Measurements from ENCODE around the gene TARDBP.
"Not testable (repeated sequence)": the region's sequence is repeated elsewhere in the genome, so short reads cannot be mapped to it uniquely, and the experiment has no call there.

TARDBP gene

DNA sequence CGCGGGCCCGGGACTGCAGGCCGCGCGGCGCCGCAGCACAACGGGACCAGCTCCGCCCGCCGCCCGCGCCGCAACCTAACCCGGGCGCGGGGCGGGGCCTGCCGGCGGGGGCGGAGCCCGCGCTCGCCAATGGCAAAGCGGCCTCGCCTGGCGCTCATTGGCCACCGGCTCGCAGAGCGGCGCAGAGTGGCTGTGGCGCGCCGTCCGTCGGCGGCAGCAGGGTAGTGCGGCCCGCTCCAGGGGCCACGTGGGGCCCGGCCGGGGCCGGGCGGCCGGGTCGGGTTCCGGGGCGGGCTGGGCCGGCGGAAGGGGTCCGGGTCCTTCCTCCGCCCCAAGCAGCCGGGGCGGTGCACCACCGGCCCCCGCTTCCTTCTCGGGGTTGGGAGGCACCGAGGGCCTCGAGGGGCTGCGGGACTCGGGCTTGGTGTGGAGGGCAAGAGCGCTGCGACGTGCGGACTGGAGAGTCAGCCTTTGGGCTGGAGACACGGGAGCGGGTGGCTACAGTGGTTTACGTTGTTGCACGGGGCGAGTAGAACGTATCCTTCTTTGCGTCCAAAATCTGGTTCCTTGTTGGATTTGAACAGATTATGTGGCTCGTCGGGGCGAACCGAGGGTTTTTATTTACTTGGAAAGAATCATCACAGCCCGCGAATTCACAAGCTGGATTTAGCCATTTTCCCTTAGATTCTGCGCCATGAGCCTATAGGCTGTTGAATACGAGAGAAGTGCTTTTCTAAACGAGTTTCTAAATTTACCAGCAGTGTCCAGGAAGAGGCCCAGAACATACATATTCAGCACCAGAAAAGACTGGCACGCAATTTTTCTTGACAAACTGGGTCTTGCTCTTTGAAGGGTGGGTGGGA, 47.7 kb downstream of the TARDBP start, which contains the start of gene SRM:
Gene SRM, minus strand, starts transcription at position 51 of the 863 bp plus-strand sequence. CDS start 75 bp downstream, outside the sequence.
- DNase-seq (ENCODE audit: low spot score) = peak; percentile 90

DNA sequence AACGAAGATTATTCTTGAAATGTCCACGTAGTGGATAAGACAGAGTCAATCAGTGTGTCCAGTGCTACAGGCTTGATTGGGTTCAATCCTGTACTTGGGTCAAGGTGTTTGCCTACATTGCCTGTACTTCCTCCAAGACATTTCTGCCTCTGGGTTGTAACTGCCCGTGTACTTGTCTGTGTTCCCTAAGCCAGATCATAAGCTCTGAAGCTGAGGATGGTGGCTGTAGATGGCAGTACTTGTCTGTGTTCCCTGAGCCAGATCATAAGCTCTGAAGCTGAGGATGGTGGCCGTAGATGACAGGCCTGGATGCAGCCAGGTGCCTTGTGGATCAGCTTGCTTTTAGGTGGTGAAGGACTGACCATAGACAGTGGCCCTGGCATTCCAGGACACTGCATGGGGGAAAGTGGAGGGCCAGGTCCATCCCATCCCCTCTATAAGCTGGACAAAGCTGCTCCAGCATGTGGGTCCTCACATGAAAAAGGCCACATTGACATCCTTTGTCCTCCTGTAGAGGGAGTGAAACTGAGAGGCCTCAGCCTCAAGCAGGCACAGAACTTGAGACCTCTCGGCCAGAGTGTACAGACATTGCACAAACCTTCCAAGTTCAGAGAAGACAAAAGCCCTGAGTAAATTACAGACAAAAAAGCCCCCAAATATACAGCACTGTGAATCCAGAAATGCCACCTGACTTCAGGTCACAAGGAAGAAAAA, 49.4 kb downstream of the TARDBP start:
- DNase-seq (ENCODE audit: low spot score) = no peak

GRCh38 chr1:11062965-11063401, 50.5 kb downstream of the TARDBP start:
- no peak for DNase-seq (ENCODE audit: low spot score)

DNA sequence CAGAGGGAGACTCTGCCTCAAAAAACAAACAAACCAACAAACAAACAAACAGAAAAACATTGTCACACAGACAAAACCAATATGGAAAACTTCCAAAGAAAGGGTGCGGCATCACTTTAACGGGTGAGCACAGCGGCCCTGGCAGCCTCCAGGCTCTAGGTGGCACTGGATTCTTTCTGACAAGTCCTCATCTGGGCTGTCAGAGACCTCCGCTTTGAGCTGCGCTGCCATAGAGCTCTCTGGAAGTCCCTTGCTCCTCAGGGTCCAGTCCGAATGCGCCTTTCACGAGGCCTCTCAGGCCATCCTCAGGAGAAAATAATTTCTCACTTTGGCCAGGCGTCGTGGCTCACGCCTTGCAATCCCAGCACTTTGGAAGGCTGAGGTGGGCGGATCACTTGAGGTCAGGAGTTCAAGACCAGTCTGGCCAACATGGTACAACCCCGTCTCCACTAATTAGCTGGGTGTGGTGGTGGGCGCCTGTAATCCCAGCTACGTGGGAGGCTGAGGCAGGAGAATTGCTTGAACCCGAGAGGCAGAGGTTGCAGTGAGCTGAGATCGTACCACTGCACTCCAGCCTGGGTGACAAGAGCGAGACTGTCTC, 51.6 kb downstream of the TARDBP start:
- not testable (repeated sequence) for DNase-seq (ENCODE audit: low spot score)

GRCh38 chr1:11064942-11065341, 52.5 kb downstream of the TARDBP start:
- DNase-seq (ENCODE audit: low spot score) = no peak

DNA sequence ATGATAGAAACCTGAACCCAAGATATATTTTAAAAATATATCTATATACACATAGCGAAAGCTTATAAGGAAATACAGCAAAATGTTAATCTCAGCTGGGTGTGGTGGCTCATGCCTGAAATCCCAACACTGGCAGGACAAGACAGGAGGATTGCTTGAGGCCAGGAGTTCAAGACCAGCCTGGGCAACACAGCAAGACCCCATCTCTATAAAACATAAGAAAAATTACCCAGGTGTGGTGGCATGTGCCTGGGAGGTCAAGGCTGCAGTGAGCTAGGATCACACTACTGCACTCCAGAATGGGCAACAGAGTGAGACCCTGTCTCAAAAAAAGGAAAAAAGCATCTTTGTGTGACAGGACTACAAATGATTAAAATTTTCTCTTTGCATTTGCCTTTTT, 53.3 kb downstream of the TARDBP start:
- DNase-seq (ENCODE audit: low spot score) = no peak

- no peak for DNase-seq (ENCODE audit: low spot score)
Measured at GRCh38 chr1:11067716-11068599, 55.5 kb downstream of the TARDBP start.

- DNase-seq (ENCODE audit: low spot score) = peak; percentile 47
Measured at GRCh38 chr1:11068600-11069473, 56.4 kb downstream of the TARDBP start.

DNA sequence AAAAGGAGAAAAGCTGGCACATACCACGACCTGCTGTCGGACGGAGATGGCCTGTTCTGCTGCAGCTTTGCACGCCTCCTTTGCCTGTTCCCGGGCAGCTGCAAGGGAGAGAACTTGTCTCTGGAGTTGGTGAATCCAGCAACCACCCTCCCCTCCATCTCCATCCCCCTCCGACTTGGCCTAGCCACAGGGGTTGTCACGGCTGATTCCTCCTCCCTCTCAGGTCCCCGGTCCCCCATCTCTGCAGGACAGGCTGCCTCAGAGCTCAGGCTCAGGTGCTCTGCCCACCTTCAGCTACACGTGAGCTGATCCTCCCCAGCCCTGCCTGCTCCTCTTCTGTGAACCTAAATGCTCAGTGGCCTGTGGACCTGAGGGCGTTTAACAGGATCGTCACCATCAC, 58.4 kb downstream of the TARDBP start:
- no peak for DNase-seq (ENCODE audit: low spot score)

- DNase-seq (ENCODE audit: low spot score) = no peak
Measured at GRCh38 chr1:11071463-11072215, 59.2 kb downstream of the TARDBP start.

GRCh38 chr1:11072216-11072917, 59.9 kb downstream of the TARDBP start:
- DNase-seq (ENCODE audit: low spot score) = no peak

- not testable (repeated sequence) for DNase-seq (ENCODE audit: low spot score)
Measured at GRCh38 chr1:11073398-11073797, 60.9 kb downstream of the TARDBP start.

All from globus pallidus (tissue), 1 donor.